Embryonic facial prominence (tissue), 1 donor: ENCODE results near the gene DLST.
"Not testable (repeated sequence)": the region's sequence is repeated elsewhere in the genome, so short reads cannot be mapped to it uniquely, and the experiment has no call there.

Experiments used
- DNase-seq: peaks from one replicate; pipeline ENCODE4 v3.0.0-alpha.2; 2016; ENCODE audit errors: extremely low spot score

DLST gene

GRCh38 chr14:74917646-74918081 is 35.9 kb downstream of the DLST start:
- DNase-seq, result no peak

- DNase-seq, result no peak
Observed at GRCh38 chr14:74918380-74918779, 36.7 kb downstream of the DLST start.

DNA sequence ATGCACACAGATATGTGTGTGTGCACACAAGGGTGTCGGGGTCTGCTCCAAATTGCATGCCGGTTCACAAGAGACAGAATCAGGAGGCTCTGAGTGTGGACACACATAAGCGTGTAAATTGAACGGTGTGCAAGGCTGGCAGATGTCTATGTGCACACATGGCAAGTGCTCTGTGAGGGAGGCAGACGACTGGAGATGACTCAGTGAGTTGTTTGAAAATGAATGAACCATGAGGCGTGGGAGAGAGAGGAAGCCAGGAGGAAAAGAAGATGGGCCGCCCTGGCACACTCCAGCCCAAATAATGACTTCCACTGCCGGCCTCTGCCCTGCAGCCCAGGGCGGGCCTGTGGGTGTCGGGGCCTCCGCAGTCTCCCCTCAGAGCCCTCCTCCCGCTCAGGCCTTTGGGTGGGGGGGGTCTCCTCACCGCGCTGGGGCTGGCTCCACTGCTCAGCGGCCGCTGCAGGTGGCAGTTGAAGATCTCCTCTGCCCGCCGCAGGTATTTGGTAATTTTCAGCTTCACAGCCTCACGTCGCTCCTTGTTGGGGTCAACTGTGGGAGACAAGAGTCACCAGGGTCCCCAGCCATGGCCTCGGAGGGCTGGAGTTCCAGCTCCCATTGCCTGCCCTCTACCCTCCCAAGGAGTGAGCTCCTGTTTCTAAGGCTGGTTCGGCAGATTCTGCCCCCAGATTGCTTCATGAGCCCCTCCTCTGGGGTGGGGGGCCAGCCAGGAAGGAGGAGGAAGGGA is 37.9 kb downstream of the DLST start:
- no peak for DNase-seq

- no peak for DNase-seq
Observed at GRCh38 chr14:74920281-74920680, 38.6 kb downstream of the DLST start.

DNA sequence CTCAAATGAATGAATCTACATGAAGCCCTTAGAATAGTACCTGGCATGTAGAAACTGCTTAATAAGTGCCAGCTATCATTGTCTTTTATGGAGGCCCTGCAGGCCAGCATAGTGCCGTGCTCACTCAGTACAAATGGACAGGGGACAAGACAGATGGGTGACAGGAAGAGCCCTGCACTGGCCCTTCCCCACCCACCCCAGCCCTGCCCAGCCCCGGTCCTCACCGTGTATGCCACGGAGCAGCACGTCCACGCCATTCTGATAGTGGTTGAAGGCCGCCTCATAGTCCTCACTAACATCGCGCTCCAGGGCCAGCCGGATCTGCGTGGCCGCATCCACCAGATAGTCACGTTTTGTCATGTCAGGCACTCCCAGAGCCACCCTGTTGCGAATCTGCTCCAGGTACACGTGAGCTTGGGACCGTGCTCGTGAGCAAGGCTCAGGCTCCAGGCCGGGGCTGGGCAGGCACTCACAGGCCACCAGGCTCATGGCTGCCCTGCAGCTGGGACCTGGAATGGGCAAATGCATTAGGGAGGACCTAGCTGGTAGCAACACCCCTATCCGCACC is 39.4 kb downstream of the DLST start:
- no peak for DNase-seq

- no peak for DNase-seq
Observed at GRCh38 chr14:74921987-74922751, 40.5 kb downstream of the DLST start.

- DNase-seq, result no peak
Observed at GRCh38 chr14:74922752-74923401, 41.2 kb downstream of the DLST start, which contains the start of gene RPS6KL1. TSS of gene RPS6KL1 (minus strand) at chr14:74923260. CDS start at chr14:74921541, 1,719 bp downstream.

GRCh38 chr14:74924061-74924460 is 42.3 kb downstream of the DLST start:
- DNase-seq, result no peak

GRCh38 chr14:74927225-74927624 is 45.5 kb downstream of the DLST start:
- no peak for DNase-seq

DNA sequence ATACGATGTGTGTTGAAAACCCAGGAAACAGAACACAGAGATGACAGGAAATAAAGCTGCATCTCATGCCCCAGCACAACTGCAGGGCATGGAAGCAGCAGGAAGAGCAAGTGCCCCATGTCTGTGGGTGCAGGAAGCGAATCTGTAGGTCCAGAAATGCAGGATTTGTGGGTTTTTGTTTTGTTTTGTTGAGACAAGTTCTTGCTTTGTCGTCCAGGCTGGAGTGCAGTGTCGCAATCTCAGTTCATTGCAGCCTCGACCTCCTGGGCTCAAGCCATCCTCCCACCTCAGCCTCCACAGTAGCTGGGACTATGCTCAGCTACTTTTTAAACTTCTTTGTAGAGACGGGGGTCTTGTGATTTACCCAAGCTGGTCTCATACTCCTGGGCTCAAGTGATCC is 47.5 kb downstream of the DLST start:
- DNase-seq, result no peak

GRCh38 chr14:74931744-74932143 is 50.0 kb downstream of the DLST start:
- not testable (repeated sequence) for DNase-seq

GRCh38 chr14:74932401-74932901 is 50.7 kb downstream of the DLST start:
- DNase-seq, result no peak

GRCh38 chr14:74932936-74933335 is 51.2 kb downstream of the DLST start:
- not testable (repeated sequence) for DNase-seq

GRCh38 chr14:74934041-74934440 is 52.3 kb downstream of the DLST start:
- DNase-seq, result no peak

DNA sequence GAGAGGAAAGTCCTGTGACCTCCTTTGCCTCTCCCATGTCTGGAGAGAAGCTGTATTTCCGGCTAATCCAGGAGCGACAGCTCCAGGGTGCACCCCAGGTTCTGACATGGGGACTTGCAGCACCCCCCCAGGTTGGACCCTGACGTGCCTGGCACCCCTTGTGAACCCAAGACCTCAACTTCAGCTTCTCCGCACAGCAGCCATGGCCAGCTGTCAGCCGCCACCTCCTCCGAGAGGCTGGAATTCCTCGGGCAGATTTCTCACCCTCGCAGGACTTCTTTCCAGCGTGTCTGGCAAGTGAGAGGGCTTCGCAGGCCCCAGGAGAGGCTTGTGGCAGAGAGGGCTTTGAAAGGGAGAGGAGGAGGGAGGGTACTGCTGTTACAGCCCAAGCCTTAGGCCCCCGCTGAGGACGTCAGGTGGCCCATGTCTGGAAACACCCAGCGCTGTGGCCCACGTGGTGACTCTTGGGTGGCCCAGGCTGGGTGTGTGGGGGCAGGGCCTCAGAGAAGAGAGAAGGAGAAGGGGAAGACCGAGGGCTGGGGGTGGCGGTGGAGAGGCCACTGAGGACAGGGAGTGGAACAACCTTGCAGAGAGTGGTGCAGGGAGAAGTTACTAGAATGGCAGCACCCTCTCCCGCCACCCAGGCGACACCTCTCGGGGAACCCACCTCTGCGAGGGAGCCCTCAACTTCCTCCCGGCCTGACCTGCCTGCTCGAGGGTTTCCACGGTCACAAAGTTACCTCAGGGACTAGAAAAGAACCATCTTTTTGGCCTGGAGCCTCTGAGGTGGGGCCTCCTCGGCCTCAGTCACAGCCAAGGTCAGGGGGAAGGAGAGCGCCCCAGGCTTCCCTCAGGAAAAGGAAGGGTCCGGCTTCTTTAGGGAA is 53.0 kb downstream of the DLST start:
- DNase-seq, result no peak

GRCh38 chr14:74935360-74935680 is 53.6 kb downstream of the DLST start:
- no peak for DNase-seq

DNA sequence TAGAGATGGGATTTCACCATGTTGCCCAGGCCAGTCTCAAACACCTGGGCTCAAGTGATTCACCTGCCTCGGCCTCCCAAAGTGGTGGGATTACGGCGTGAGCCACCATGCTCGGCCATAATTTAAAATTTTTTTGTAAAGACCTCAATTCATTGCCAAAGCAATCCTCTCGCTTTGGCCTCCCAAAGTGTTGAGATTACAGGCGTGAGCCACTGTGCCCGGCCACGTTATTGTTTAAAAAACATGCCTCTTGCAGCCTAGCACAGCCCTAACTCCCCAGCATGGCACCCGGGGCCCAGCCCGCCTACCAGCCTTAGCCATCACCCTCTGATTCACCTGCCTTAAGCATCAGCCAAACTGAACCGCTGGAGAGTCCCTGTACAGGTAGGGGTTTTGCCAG is 54.4 kb downstream of the DLST start:
- DNase-seq, result no peak

DNA sequence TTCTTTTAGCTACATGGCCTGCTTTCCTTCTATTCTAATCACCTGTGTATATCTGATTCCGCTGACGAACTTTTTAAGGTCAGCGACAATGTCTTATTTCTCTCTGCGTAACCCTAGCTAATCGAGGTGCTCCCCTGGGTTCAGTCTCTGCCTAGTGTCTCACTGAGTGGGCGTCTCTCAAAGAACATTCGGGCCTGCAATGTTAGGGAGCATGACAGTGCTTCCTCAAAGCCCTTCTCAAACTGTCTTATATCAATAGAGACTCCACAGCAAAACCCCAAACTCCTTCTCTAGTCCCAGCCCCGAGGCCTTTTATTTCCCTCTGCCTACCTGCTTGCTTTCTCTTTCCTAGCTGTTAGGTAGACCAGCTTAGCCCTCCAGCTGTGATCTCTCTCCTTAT is 55.0 kb downstream of the DLST start:
- DNase-seq, result no peak

GRCh38 chr14:74937171-74937570 is 55.5 kb downstream of the DLST start:
- no peak for DNase-seq

DNA sequence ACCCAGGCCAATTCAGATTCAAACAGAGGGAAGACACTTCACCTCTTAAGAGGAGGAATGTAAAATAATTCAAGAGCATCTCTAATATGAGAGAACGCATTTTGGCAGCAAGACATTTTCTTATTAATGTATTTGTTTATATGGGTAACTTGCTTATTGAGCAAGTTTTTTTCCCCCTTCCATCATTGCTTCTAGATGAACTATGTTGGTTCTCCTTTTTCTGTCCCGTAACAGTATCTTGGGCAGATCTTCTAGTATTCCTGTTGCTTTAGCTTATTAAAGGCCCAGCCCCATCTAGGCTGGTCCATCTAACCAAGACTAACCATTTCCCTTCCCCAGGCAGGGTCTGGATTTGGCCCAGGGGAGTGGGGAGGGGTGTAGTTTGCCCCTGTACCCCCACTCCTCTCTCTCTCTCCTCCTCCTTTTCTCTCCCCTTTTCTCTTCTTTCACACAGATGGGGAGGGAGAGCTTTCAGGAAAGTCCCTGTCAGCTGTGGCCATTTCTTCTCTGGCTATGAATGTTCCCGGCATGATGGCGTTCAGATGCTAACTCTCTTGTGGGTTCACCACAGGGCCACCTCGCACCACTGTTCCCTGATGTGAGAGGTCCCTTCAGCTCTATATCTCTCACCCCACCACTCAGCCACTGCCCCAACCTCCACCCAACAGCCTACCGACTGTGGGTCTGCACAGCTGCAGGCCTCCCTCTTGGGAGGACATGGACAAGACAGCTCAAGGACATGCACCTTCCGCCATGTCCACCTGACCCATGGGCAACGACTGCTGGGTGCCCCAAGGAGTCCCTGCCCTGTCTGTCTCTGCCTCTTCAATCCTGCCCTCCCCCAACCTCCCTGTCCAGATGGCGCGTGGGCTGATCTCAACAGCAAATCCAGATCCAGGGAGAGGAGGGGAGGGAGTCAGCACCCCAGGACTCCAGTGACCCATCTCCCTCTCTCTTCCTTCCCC is 57.1 kb downstream of the DLST start:
- DNase-seq, result no peak
